AG08396 (cell line): ENCODE data around the gene MAGI2.

Source experiments
- DNase-seq: peaks from one replicate; pipeline ENCODE4 v3.0.0; 2012; ENCODE audit warnings: low spot score, mixed read lengths

MAGI2 gene

GRCh38 chr7:78720066-78720465 lies 733.4 kb downstream of the MAGI2 start:
- DNase-seq = no peak

GRCh38 chr7:78718212-78718611 lies 735.3 kb downstream of the MAGI2 start:
- DNase-seq = no peak

GRCh38 chr7:78716876-78717275 lies 736.6 kb downstream of the MAGI2 start:
- no peak for DNase-seq

GRCh38 chr7:78714356-78714755 lies 739.1 kb downstream of the MAGI2 start:
- DNase-seq = no peak

- DNase-seq = no peak
Observed at GRCh38 chr7:78712111-78712510, 741.4 kb downstream of the MAGI2 start.

GRCh38 chr7:78709658-78710057 lies 743.8 kb downstream of the MAGI2 start:
- no peak for DNase-seq

- no peak for DNase-seq
Observed at GRCh38 chr7:78704504-78704903, 749.0 kb downstream of the MAGI2 start.

- DNase-seq = no peak
Observed at GRCh38 chr7:78703391-78703790, 750.1 kb downstream of the MAGI2 start.

- DNase-seq = peak; percentile 27
Observed at GRCh38 chr7:78702770-78703169, 750.7 kb downstream of the MAGI2 start.

- DNase-seq = no peak
Observed at GRCh38 chr7:78695826-78696225, 757.6 kb downstream of the MAGI2 start.

GRCh38 chr7:78691584-78691983 lies 761.9 kb downstream of the MAGI2 start:
- no peak for DNase-seq

GRCh38 chr7:78690174-78690573 lies 763.3 kb downstream of the MAGI2 start:
- DNase-seq = no peak

GRCh38 chr7:78688376-78688775 lies 765.1 kb downstream of the MAGI2 start:
- DNase-seq = no peak

- no peak for DNase-seq
Observed at GRCh38 chr7:78686189-78686588, 767.3 kb downstream of the MAGI2 start.

- DNase-seq = no peak
Observed at GRCh38 chr7:78684201-78684600, 769.3 kb downstream of the MAGI2 start.

GRCh38 chr7:78683566-78683965 lies 769.9 kb downstream of the MAGI2 start:
- no peak for DNase-seq

- DNase-seq = no peak
Observed at GRCh38 chr7:78679112-78679876, 774.2 kb downstream of the MAGI2 start.

GRCh38 chr7:78677391-78677790 lies 776.1 kb downstream of the MAGI2 start:
- no peak for DNase-seq

- peak; percentile 3 for DNase-seq
Observed at GRCh38 chr7:78675511-78675910, 778.0 kb downstream of the MAGI2 start.

GRCh38 chr7:78673272-78673671 lies 780.2 kb downstream of the MAGI2 start:
- no peak for DNase-seq

GRCh38 chr7:78662939-78663338 lies 790.5 kb downstream of the MAGI2 start:
- no peak for DNase-seq

GRCh38 chr7:78649976-78650375 lies 803.5 kb downstream of the MAGI2 start:
- no peak for DNase-seq

- DNase-seq = no peak
Observed at GRCh38 chr7:78649236-78649635, 804.2 kb downstream of the MAGI2 start.

- DNase-seq = no peak
Observed at GRCh38 chr7:78642751-78643150, 810.7 kb downstream of the MAGI2 start.
